NCI-H128 (cell line): ENCODE measurements around the gene TRIM67.
"Not testable (repeated sequence)": the region's sequence is repeated elsewhere in the genome, so short reads cannot be mapped to it uniquely, and the experiment has no call there.

Experiments used
- DNase-seq: peaks from one replicate; lab custom pipeline; 2025; ENCODE audit not compliant: unreplicated experiment; lab: John Stamatoyannopoulos, UW

The TRIM67 gene

GRCh38 chr1:231161667-231162296, at the start of gene TRIM67:
Gene TRIM67 (plus strand): TSS chr1:231162058. CDS start chr1:231162970, 912 bp downstream.
- DNase-seq: no peak

DNA sequence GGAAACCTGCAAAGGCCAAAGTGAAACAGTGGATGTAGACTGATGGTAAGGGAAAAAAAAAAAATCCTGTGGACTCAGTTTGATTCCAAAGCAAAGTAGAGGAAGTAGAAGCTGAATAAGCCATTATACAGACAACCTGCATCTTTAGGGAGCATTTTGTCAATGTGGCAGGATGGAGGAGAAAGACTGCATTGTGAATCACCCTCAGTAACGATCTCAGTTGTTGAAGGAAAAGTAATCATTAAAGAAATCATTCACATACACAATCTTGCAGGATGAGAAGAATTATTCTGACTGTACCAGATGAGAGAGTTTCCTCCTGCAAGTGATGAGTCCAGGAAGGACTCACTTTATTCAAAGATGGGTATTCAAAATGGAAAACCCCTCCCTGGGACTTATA, 45.1 kb upstream of the TRIM67 start:
- DNase-seq: no peak

- DNase-seq: no peak
Observed at GRCh38 chr1:231118704-231119453, 43.0 kb upstream of the TRIM67 start.

DNA sequence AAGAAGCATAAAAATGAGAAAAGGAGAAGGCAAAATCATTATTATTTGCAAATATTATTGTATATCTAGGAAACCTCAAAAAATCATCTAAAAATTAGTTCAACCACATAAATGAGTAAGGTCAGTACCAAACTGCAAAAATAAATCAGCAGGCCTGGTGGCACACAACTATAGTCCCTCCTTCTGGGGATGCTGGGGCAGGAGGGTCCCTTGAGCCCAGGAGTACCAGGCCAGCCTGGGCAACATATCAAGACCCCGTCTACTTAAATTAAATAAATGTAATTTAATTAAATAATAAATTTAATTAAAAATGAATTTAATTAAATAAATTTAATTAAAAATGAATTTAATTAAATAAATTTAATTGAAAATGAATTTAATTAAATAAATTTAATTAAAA, 40.3 kb upstream of the TRIM67 start:
- DNase-seq: no peak

- no peak for DNase-seq
Observed at GRCh38 chr1:231122143-231122542, 39.7 kb upstream of the TRIM67 start.

- DNase-seq: no peak
Observed at GRCh38 chr1:231124746-231125145, 37.1 kb upstream of the TRIM67 start.

- DNase-seq: no peak
Observed at GRCh38 chr1:231125972-231126580, 35.8 kb upstream of the TRIM67 start.

DNA sequence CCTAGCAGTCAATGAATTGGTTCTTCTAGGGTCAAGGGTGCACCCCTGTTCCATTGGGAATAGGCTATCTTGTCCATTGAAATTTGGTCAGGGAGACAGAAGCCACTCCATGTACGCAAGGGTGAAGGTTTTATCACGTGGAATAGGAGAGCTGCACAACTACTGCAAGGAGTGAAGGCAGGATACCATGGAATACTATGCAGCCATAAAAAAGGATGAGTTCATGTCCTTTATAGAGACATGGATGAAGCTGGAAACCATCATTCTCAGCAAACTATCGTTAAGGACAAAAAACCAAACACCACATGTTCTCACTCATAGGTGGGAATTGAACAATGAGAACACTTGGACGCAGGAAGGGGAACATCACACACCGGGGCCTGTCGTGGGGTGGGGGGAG, 34.8 kb upstream of the TRIM67 start:
- DNase-seq: not testable (repeated sequence)

GRCh38 chr1:231128471-231128870, 33.4 kb upstream of the TRIM67 start:
- DNase-seq: not testable (repeated sequence)

DNA sequence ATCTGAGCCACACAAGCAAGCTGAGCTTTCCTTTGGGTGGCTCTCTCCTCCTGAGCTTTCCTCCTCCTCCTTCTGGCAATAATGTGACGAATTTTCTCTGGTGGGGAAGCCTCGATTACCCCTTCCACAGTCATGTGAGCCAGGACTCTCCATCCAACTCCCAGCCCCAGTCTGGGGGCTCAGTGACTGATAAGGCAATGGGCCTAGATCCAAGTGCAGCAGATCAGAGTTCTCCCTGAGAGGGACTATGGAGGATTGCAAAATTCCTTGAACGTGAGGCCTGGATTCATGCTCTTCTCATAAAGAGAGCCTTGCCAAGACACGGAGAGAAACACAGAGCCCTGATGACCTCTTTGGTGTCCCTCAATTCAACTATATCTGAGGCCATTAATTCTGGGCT, 31.3 kb upstream of the TRIM67 start:
- no peak for DNase-seq

GRCh38 chr1:231132591-231132990, 29.3 kb upstream of the TRIM67 start:
- not testable (repeated sequence) for DNase-seq

GRCh38 chr1:231134624-231135023, 27.2 kb upstream of the TRIM67 start:
- no peak for DNase-seq

DNA sequence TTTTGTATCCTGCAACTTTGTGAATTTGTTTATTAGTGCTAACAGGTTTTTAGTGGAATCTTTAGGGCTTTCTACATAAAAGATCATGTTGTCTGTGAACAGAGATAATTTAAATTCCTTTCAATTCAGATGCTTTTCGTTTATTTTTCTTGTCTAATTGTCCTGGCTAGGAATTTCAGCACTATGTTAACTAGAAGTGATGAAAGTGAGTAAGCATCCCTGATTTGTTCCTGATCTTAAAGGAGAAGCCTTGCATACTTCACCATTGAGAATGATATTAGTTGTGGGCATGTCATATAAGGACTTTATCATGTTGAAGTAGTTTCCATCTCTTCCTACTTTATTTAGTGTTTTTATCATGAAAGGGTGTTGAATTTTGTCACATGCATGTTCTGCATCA, 23.6 kb upstream of the TRIM67 start:
- no peak for DNase-seq

DNA sequence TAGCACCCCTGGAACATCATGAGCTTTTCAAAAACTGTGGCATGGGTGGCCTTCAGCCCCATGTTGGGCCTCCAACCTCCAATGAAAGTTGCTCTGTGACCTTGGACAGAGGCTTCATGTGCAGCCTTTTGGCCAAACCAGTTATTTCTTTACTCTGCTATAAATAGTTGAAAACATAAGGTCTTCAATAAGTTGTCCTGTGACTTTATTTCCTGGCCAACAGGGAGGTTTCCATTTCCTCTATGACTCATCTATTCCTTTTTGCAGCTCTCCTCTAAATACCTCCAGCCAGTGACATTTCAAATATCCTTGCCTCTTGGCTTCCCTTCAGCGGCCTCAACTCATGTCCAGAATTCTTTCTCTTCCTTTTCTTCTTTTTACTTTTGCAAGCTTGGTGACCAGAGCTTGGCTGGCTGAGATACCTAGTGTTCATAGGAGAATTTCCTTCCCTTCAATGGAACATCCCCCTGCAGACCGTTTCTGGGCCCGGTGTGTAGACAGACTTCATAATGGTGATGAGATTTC, 22.7 kb upstream of the TRIM67 start:
- DNase-seq: no peak

- no peak for DNase-seq
Observed at GRCh38 chr1:231139659-231140654, 21.9 kb upstream of the TRIM67 start.

GRCh38 chr1:231144416-231145193, 17.3 kb upstream of the TRIM67 start:
- no peak for DNase-seq

DNA sequence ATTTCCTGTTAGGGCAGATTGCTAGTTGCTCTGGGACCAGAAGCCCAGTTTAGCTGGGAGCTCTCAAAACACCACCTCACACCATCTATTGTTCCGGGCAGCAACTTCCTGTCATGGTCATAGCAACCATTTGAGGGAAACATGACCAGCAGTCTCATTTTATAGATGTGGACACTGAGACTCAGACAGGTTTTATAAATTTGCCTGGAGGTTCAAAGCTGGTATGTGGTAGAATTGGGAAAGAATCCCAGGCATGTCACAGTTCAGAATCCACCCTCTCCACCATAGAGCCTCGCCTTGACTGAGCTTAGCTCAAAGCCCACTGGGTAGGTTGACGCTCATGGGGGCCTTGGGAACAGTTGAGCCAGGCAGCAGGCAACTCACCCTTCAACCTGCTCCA, 14.0 kb upstream of the TRIM67 start:
- no peak for DNase-seq

DNA sequence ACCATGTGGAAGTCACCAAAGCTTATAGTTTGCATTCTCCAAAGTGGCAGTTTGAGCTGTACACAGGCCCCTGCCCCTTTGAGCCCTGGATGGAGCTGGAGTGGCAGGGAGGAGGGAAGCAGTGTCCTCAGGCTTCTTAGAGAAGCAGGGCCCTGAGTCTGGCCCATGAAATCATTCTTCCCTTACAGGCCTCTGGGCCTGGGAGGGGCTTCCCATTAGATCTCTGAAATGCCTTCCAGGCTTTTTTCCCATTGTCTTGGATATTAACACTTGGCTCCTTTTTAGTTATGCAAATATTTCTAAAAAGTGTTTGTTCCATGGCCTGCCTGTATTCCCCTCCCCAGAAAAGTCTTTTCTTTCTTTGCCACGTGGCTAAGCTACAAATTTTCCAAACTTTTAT, 10.0 kb upstream of the TRIM67 start:
- DNase-seq: no peak

DNA sequence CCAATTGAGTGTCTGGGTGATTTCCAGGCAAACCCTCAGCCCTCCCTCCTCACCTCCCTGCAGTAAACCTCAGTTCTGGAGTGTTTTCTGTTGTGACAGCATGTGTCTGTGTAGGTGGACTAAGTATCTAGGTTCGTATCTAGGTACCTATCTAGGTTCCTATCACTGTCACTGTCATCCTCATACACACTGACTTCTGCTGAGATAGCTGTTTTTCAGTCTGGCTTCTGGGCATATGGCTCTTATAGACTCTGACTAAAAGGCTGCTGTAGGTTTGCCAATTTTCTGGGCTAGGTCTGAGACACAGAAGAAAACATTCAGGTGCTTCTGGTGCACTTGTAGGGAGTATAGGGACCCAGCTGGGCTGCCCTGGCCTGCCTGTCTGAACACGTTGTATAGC, 8.1 kb upstream of the TRIM67 start:
- no peak for DNase-seq

- no peak for DNase-seq
Observed at GRCh38 chr1:231155808-231156207, 6.0 kb upstream of the TRIM67 start.
